ENCODE measurements around the gene TUFT1. TPM values are rescaled to one million over a fixed set of nuclear protein-coding genes. Genes with fewer than 3 reads are reported as not detected.
A peak's percentile ranks its signal among the peaks of the same experiment; 100 is the strongest.
"Not testable (repeated sequence)": the region's sequence is repeated elsewhere in the genome, so short reads cannot be mapped to it uniquely, and the experiment has no call there.

Gene TUFT1
- total RNA-seq, 1 donor from 2014 or later = 4.8 TPM

DNA sequence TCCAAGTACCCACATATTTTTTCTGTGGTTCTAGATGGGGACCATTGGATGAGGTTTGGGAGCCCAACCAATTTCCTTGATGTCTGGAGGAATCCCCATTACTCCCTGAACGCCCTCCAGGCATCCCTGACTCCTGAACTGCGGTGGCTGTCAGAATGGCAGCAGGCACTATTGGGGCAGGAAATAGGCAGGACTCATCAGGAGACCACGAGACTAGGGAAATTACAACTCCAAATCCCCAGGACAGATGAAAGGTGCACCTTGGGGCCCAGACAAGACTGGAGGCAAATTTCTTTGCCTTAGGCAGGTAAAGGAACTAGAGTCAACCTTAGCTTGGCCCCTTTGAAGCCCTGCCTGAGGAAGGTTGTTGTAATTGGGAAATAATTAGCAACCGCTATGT lies 27.8 kb upstream of the TUFT1 start:
- DNase-seq (ENCODE audit: low read depth in 2 of 2) = no peak

DNA sequence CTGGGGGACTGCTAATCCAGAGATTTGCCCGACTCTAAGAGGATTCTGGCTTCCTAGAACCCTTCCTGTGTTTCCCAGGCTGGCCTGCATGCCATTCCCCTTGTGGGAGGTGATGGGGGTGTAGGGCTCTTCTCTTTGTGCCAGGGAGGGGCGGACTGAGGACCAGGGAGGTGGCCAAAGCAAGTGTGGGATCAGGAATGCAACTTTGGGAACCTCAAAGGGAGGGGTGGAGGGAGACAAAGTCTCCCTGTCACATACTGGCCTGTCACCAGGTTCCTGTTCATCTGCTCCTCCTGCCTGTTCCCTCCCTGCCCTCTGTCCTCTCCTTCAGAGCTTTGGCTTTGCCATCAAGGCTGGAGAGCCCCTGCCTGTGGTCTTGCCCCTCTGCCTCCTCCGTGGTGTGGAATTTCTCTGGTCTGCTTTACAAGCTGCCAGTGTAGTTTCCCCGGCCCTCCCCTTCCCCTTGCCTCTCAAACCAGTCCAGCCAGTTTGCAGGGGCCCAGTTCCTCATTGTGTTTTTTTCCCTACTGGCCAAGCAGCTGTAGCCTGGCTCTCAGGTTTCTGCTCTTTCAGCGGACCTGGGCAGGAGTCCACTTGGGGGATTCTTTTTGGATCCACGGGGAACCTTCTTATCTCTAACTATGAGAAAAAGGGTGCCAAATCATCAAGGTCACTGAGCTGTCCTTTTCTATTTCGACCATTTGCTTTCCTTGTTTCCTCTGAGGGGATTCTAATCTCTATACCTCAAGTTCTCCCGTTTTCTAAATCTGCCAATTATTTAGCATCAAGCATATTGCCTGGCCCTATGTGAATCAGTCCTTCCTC lies 27.1 kb upstream of the TUFT1 start:
- DNase-seq (ENCODE audit: low read depth in 2 of 2) = no peak

DNA sequence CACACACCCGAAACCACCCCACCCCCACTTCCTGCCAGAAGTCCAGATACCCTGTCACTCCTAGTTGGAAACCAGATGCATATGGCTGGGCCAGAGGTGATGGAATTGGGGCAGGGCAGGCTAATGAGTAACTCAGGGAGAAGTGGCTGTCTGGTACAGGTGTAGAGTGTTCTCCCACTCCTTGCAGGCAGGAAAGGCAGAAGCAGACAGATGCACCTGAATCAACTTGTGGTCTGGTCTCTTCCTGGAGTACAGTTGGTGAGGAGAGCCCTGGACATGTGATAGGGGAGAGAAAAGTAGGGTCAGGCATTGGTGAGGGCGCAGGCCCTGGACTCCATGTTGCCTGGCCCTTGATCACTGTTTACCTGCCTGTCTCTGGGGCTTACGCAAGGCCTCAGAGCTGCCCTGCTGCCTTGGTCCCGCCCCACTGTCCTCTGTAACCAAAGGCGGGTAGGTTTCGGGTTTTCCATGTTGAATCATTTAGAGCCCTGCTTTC lies 26.4 kb upstream of the TUFT1 start:
- peak; percentile 32 to 59 for DNase-seq (ENCODE audit: low read depth in 2 of 2)

- no peak for DNase-seq (ENCODE audit: low read depth in 2 of 2)
Observed at GRCh38 chr1:151514366-151514765, 25.7 kb upstream of the TUFT1 start.

DNA sequence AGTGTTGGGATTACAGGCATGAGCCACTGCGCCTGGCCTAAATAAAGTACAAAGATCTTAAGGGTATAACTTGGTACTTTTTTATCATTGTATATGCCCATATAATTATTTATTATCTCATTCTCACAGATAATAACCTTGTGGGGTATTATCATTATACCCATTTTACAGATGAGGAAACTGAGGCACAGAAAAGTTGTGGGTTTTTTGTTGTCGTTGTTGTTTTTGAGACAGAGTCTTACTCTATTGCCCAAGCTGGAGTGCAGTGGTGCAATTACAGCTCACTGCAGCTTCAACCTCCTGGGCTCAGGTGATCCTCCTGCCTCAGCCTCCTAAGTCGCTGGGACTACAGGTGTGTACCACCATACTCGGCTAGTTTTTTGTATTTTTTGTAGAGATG lies 24.8 kb upstream of the TUFT1 start:
- no peak for DNase-seq (ENCODE audit: low read depth in 2 of 2)

DNA sequence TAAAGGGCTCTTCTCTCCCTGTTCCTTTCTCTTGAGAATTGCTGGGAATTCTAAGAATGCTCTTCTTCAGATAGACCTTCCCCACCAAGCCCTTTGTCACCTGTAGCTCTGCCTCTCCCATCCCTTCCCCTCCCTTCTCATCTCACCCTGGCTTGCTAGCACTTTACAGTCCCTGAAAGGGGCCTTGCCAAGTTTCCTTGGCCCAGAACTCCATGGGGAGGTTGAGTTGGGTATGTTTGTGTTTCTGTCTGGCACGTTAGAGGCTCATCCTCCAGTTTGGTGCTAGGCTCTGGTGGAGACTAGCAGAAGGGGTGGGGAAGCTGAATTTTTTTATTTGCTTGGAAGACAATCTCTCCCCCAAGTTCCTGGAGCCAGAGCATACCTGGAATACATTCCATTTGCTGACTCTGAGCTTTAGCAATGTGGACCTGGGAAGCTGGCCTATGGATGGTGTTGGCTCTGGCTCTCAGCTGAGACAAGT lies 24.0 kb upstream of the TUFT1 start:
- no peak for DNase-seq (ENCODE audit: low read depth in 2 of 2)

DNA sequence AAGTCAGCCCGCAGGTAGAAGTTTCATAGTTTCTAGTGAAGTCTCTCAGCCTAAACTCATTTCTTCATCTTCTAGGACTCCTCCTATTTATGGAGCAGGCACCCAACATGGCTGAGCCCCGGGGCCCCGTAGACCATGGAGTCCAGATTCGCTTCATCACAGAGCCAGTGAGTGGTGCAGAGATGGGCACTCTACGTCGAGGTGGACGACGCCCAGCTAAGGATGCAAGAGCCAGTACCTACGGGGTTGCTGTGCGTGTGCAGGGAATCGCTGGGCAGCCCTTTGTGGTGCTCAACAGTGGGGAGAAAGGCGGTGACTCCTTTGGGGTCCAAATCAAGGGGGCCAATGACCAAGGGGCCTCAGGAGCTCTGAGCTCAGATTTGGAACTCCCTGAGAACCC lies 21.7 kb upstream of the TUFT1 start:
- DNase-seq (ENCODE audit: low read depth in 2 of 2) = no peak

GRCh38 chr1:151518936-151519335 lies 21.2 kb upstream of the TUFT1 start:
- DNase-seq (ENCODE audit: low read depth in 2 of 2) = no peak

GRCh38 chr1:151519667-151520066 lies 20.4 kb upstream of the TUFT1 start:
- no peak for DNase-seq (ENCODE audit: low read depth in 2 of 2)

DNA sequence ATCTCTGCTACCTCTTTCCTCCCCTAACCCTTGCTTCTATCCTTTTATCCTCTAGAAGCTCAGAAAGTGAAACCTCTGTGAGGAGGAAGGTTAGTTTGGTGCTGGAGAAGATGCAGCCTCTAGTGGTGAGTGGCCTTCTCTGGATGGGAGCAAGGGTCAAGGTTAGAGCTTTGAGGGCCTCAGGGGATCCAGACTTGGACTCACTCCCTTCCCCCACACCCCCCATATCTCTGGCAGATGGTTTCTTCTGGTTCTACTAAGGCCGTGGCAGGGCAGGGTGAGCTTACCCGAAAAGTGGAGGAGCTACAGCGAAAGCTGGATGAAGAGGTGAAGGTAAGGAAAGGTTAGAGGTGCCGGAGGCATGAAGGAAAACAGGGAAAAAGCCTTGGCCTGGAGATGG lies 19.8 kb upstream of the TUFT1 start:
- no peak for DNase-seq (ENCODE audit: low read depth in 2 of 2)

GRCh38 chr1:151522427-151522826 lies 17.7 kb upstream of the TUFT1 start:
- DNase-seq (ENCODE audit: low read depth in 2 of 2) = not testable (repeated sequence)

DNA sequence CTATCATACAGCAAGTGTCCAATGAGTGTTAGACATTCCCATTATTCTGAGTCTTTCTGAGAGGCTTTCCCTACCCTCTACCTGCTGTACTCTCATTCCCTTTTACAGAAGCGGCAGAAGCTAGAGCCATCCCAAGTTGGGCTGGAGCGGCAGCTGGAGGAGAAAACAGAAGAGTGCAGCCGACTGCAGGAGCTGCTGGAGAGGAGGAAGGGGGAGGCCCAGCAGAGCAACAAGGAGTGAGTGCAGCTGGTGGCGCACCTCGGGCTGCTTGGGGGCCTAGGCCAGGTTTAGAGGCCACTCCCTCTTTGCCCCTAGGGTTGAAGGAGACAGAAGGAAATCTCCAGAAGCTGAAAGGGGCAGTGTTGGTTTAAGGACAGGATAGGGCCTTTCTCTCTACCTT lies 16.8 kb upstream of the TUFT1 start:
- no peak for DNase-seq (ENCODE audit: low read depth in 2 of 2)

- DNase-seq (ENCODE audit: low read depth in 2 of 2) = no peak
Observed at GRCh38 chr1:151524736-151525135, 15.4 kb upstream of the TUFT1 start.

DNA sequence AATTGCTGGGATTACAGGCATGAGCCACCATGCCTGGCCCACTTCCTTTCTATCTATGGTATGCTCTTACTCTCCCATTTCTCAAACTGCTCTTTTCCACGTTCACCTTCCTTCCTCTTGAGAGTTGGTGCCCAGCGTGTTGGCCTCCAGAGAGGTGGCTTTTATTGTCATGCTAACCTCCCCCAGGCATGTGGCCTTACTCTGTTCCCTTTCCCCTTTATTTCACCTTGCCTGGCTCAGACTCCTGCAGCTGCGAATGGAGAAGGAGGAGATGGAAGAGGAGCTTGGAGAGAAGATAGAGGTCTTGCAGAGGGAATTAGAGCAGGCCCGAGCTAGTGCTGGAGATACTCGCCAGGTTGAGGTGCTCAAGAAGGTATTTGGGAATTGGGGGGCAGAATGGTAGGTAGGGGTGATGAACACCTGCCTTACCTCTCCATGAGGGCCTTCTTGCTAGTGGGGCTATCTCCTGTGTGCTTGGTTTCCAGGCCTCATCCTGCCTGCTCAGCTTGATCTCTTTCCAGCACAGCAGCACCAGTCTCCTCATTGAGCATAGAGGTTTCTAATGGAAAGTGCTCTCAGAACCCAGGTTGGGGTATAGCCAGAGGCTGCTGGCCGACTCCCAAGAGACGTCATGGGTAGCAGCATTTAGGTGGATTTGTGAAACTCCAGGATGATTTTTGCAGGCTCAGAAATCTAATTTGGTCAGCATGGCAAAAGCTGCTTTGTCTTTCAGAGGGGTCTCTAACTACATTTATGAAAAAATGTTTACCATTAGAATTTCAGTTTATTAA lies 13.2 kb upstream of the TUFT1 start:
- no peak for DNase-seq (ENCODE audit: low read depth in 2 of 2)

DNA sequence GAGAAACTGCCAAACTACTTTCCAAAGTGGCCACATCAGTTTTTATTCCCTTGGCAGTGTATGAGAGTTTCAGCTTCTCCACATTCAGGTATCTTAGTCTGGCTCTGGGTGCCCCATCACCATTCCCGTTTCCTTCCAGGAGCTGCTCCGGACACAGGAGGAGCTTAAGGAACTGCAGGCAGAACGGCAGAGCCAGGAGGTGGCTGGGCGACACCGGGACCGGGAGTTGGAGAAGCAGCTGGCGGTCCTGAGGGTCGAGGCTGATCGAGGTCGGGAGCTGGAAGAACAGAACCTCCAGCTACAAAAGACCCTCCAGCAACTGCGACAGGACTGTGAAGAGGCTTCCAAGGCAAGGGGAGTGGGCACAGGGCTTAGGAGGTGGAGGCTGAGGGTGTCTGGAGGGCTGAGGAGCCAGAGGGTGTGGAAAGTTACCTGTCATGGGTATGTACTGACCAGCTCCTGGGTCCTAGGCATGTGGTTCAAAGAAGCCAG lies 10.9 kb upstream of the TUFT1 start:
- no peak for DNase-seq (ENCODE audit: low read depth in 2 of 2)

DNA sequence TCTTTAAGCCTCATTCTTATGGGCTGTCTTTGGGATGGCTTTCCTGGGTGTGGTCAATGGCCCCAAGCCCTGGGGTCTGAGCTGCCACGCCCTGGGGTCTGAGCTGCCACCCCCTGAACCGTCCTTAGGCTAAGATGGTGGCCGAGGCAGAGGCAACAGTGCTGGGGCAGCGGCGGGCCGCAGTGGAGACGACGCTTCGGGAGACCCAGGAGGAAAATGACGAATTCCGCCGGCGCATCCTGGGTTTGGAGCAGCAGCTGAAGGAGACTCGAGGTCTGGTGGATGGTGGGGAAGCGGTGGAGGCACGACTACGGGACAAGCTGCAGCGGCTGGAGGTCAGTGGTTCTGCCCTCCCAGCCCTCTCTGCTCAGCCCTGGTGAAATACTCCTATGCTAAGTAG lies 10.3 kb upstream of the TUFT1 start:
- DNase-seq (ENCODE audit: low read depth in 2 of 2) = no peak

DNA sequence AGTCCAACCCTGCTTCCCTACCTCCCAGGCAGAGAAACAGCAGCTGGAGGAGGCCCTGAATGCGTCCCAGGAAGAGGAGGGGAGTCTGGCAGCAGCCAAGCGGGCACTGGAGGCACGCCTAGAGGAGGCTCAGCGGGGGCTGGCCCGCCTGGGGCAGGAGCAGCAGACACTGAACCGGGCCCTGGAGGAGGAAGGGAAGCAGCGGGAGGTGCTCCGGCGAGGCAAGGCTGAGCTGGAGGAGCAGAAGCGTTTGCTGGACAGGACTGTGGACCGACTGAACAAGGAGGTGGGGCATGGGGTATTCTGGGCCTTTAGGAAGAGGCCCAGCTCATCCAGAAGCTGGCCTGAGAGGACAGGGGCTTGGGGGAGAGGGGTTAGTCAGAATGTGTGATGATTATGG lies 9.6 kb upstream of the TUFT1 start:
- DNase-seq (ENCODE audit: low read depth in 2 of 2) = no peak

DNA sequence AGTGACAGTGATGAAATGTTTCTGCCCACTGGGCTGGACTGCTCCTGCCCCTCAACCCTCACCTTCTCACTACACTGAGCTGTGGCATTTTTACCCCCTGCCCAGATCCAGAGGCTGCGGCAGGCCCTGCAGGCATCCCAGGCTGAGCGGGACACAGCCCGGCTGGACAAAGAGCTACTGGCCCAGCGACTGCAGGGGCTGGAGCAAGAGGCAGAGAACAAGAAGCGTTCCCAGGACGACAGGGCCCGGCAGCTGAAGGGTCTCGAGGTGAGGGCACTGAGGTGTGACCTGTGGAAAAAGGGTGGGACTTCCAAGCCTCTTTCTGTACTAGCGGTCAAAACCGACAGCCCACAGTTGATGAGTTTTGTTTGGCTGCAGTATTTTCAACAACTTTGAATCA lies 6.2 kb upstream of the TUFT1 start:
- DNase-seq (ENCODE audit: low read depth in 2 of 2) = no peak

DNA sequence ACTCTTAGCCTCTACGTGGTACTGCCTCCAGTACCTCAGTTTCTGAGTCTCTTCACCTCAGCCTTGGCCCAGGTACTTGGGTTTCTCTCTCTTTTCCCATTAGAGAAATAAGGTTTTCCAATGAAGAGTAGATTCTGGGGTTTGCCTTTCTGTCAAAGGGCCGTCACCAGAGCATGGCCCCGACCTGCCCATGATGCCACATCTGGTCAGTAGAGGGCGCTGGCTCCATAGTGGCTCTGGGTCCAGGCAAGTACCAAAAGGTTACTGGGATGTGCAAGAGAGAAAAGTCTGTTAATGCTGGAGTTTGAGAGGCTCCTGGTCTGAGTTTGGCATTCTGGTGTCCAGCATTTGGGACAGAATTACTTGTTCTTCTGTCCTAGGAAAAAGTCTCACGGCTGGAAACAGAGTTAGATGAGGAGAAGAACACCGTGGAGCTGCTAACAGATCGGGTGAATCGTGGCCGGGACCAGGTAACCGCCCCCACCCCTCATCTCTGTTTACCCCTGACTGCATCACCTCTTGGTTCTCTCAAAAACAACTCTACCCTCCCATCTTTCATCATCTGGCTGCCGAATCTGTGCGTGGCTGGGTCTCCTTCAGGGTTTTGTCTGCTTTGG lies 5.3 kb upstream of the TUFT1 start:
- DNase-seq (ENCODE audit: low read depth in 2 of 2) = peak; percentile 73 to 78

GRCh38 chr1:151535326-151536271 lies 4.5 kb upstream of the TUFT1 start:
- DNase-seq (ENCODE audit: low read depth in 2 of 2) = no peak

DNA sequence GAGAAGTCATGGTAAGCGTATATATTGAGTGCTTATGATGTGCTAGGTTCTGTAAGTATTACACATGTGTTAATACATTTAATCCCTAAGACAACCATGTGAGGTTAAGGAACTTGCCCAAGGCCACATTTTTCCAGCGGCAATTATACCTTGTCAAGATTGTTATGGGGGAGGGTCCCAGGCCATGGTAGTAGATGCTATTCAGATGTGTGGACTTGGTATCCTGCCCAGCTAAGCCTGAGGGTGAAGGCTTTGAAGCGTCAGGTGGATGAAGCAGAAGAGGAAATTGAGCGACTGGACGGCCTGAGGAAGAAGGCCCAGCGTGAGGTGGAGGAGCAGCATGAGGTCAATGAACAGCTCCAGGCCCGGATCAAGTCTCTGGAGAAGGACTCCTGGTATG lies 3.6 kb upstream of the TUFT1 start:
- no peak for DNase-seq (ENCODE audit: low read depth in 2 of 2)
